Neural cell (in vitro differentiated cells): Measurements from ENCODE around the gene ZNF585A. TPM values are rescaled to one million over a fixed set of nuclear protein-coding genes. Genes with fewer than 3 reads are reported as not detected.

Experiments used
- H2AFZ ChIP-seq: fragments of 200-600, 300-800 bp; sonication (generic), shearing (Covaris generic); 2 replicates; pipeline ENCODE4 v1.6.0; 2014; ENCODE audit warnings: low read depth, mild to moderate bottlenecking, antibody characterized with exemption, low read length, moderate library complexity
- H3F3A ChIP-seq: fragments of 200-600 bp; shearing (Covaris generic); 2 replicates; pipeline ENCODE4 v1.6.1; 2016; ENCODE audit warnings: mild to moderate bottlenecking, moderate library complexity, mixed read lengths, antibody characterized with exemption, low read length; ENCODE audit not compliant: insufficient read depth, poor library complexity, severe bottlenecking
- H3K27ac ChIP-seq: fragments of 200-600, 300-800 bp; sonication (generic), shearing (Covaris generic); 2 replicates; pipeline ENCODE4 v1.5.1; 2014; ENCODE audit warnings: mild to moderate bottlenecking, low read length, moderate library complexity
- H3K27me3 ChIP-seq: fragments of 300-800, 200-600 bp; sonication (generic), shearing (Covaris generic); 2 replicates; pipeline ENCODE4 v1.6.0; 2014; ENCODE audit warnings: mild to moderate bottlenecking, low read depth, low read length, moderate library complexity; ENCODE audit not compliant: insufficient read depth
- H3K36me3 ChIP-seq: fragments of 300-800, 200-600 bp; sonication (generic), shearing (Covaris generic); 2 replicates; pipeline ENCODE4 v1.5.1; 2014; ENCODE audit warnings: mild to moderate bottlenecking, antibody characterized with exemption, low read length, moderate library complexity; ENCODE audit not compliant: insufficient read depth
- H3K4me2 ChIP-seq: fragments of 300-800, 200-600 bp; sonication (generic), shearing (Covaris generic); 2 replicates; pipeline ENCODE4 v1.6.0; 2014; ENCODE audit warnings: mild to moderate bottlenecking, low read length
- H3K4me3 ChIP-seq: fragments of 300-800, 200-600 bp; sonication (generic), shearing (Covaris generic); 2 replicates; pipeline ENCODE4 v1.5.1; 2014; ENCODE audit warnings: mild to moderate bottlenecking, low read length, moderate library complexity
- H3K79me2 ChIP-seq: fragments of 200-600 bp; shearing (Covaris generic); replicated peaks from 2 replicates; pipeline ENCODE4 v1.6.0; 2014; ENCODE audit warnings: mild to moderate bottlenecking, low read length, moderate library complexity; ENCODE audit not compliant: insufficient read depth
- H3K9ac ChIP-seq: fragments of 300-800, 200-600 bp; sonication (generic), shearing (Covaris generic); 2 replicates; pipeline ENCODE4 v1.6.1; 2016; ENCODE audit warnings: mild to moderate bottlenecking, low read length, mixed read lengths
- H3K9me2 ChIP-seq: fragments of 200-600 bp; shearing (Covaris generic); 2 replicates; pipeline ENCODE4 v1.6.1; 2016; ENCODE audit warnings: mild to moderate bottlenecking, low read length, mixed read lengths; ENCODE audit not compliant: insufficient read depth
- H3K9me3 ChIP-seq: fragments of 200-600, 300-800 bp; sonication (generic), shearing (Covaris generic); 2 replicates; pipeline ENCODE4 v1.6.1; 2016; ENCODE audit warnings: mild to moderate bottlenecking, mixed run types, low read length, moderate library complexity, mixed read lengths
- H4K20me1 ChIP-seq: fragments of 200-600 bp; shearing (Covaris generic); 2 replicates; pipeline ENCODE4 v1.6.1; 2016; ENCODE audit warnings: mild to moderate bottlenecking, mixed run types; ENCODE audit not compliant: insufficient read depth
- EP300 ChIP-seq: fragments of 450-650 bp; conservative IDR thresholded peaks from 2 replicates; pipeline ENCODE4 v1.6.1; 2014; ENCODE audit warnings: antibody characterized with exemption, mild to moderate bottlenecking, moderate library complexity; ENCODE audit not compliant: poor library complexity, severe bottlenecking
- EZH2 ChIP-seq: fragments of 200-600, 300-800 bp; shearing (Covaris generic), sonication (generic); IDR thresholded peaks from 2 replicates; pipeline ENCODE4 v1.6.1; 2014; ENCODE audit warnings: antibody characterized with exemption, low read length, borderline replicate concordance, mild to moderate bottlenecking; ENCODE audit not compliant: insufficient read depth, poor library complexity, severe bottlenecking
- MXI1 ChIP-seq: fragments of 450-650 bp; conservative IDR thresholded peaks from 2 replicates; pipeline ENCODE4 v1.6.1; 2014; ENCODE audit warnings: antibody characterized with exemption, mild to moderate bottlenecking; ENCODE audit not compliant: poor library complexity, severe bottlenecking
- POLR2AphosphoS5 ChIP-seq: IDR thresholded peaks from 2 replicates; pipeline ENCODE4 v1.6.1; 2012
- RAD21 ChIP-seq: fragments of 450-650 bp; conservative IDR thresholded peaks from 2 replicates; pipeline ENCODE4 v1.6.1; 2014; ENCODE audit warnings: antibody characterized with exemption, mild to moderate bottlenecking, moderate library complexity
- SMC3 ChIP-seq: fragments of 450-650 bp; conservative IDR thresholded peaks from 2 replicates; pipeline ENCODE4 v1.6.1; 2014; ENCODE audit warnings: antibody characterized with exemption, mild to moderate bottlenecking, moderate library complexity; ENCODE audit not compliant: poor library complexity
- TAF1 ChIP-seq: IDR thresholded peaks from 2 replicates; pipeline ENCODE4 v1.6.1; 2012; ENCODE audit warnings: low read depth
- polyA minus RNA-seq: library from RNA; depleted of rRNA, polyadenylated mRNA; stranded (reverse); fragments of >200 nt; gene quantifications from 2 replicates; pipeline ENCODE4 v1.2.3, GENCODE V29; 2014
- polyA plus RNA-seq: library from polyadenylated mRNA; depleted of rRNA; stranded (reverse); fragments of >200 nt; gene quantifications from 2 replicates; pipeline ENCODE4 v1.2.3, GENCODE V29; 2014
- TF ChIP-seq, protein P1 (sequence below): fragments of 450-650 bp; IDR thresholded peaks from 2 replicates; pipeline ENCODE4 v1.5.1; 2014; ENCODE audit warnings: antibody characterized with exemption, mild to moderate bottlenecking, moderate library complexity; ENCODE audit not compliant: poor library complexity, severe bottlenecking
- TF ChIP-seq, protein P2 (sequence below): IDR thresholded peaks from 2 replicates; pipeline ENCODE4 v1.6.1; 2012; ENCODE audit warnings: borderline replicate concordance

ZNF585A gene
- polyA plus RNA-seq (25.7 and 26.3 TPM in 2 replicates), polyA minus RNA-seq (24.3 and 45.6 TPM in 2 replicates)

DNA sequence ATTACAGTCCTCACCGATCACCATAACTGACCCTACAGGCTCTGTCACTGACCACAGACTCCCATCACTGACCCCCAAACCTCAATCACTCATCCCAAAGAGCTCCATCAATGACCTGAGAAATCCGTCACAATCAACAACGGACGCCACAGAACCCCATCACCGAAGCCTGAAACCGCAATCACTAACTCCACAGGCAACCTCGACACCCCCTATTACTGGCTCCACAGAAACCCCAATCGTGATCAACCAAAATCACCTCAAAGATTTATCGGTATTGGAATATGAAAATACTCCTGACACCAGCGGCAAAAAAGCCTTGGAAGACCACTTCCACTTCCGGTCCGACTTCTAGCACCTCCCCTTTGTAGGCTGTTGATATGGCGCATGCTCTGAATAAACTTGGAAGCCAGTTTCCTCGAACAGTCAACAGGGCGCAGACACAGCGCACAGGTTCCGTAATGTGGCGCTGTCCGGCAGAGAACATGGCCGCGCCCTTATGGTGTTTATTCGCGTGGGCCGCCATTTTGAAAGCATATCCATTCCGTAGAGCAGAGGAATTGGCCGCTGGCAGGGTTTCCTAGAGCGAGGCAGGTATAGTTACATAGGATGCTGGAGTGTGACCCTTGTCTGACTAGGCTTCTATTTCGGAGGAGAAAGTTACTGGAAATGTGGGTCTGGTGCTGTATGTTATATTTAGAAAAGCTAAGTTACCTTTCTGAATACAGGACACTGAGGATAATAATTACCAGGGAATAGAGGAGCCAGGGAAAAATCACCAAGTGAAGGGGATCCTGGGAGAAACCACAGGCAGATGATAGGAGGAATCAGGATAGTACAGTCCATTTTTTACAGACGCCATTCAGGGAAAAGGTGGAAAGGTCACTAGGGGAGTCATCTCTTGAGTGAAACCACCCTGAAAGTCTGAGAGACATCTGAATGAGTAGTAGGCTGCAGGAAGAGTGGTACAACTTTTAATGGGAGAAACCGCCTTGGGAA, at the start of gene ZNF585A:
TSS of gene ZNF585A (minus strand) at position 328 of the 999 bp plus-strand sequence. CDS start 2,785 bp downstream, outside the sequence.
- TF ChIP-seq, protein P1, sequence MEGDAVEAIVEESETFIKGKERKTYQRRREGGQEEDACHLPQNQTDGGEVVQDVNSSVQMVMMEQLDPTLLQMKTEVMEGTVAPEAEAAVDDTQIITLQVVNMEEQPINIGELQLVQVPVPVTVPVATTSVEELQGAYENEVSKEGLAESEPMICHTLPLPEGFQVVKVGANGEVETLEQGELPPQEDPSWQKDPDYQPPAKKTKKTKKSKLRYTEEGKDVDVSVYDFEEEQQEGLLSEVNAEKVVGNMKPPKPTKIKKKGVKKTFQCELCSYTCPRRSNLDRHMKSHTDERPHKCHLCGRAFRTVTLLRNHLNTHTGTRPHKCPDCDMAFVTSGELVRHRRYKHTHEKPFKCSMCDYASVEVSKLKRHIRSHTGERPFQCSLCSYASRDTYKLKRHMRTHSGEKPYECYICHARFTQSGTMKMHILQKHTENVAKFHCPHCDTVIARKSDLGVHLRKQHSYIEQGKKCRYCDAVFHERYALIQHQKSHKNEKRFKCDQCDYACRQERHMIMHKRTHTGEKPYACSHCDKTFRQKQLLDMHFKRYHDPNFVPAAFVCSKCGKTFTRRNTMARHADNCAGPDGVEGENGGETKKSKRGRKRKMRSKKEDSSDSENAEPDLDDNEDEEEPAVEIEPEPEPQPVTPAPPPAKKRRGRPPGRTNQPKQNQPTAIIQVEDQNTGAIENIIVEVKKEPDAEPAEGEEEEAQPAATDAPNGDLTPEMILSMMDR = peak; percentile 63
- TF ChIP-seq RAD21 (peak; percentile 51), POLR2AphosphoS5 (peak; percentile 78), EP300 (no peak), EZH2 (no peak), MXI1 (peak; percentile 55), TAF1 (peak; percentile 74), SMC3 (peak; percentile 48)
- TF ChIP-seq, protein P2, sequence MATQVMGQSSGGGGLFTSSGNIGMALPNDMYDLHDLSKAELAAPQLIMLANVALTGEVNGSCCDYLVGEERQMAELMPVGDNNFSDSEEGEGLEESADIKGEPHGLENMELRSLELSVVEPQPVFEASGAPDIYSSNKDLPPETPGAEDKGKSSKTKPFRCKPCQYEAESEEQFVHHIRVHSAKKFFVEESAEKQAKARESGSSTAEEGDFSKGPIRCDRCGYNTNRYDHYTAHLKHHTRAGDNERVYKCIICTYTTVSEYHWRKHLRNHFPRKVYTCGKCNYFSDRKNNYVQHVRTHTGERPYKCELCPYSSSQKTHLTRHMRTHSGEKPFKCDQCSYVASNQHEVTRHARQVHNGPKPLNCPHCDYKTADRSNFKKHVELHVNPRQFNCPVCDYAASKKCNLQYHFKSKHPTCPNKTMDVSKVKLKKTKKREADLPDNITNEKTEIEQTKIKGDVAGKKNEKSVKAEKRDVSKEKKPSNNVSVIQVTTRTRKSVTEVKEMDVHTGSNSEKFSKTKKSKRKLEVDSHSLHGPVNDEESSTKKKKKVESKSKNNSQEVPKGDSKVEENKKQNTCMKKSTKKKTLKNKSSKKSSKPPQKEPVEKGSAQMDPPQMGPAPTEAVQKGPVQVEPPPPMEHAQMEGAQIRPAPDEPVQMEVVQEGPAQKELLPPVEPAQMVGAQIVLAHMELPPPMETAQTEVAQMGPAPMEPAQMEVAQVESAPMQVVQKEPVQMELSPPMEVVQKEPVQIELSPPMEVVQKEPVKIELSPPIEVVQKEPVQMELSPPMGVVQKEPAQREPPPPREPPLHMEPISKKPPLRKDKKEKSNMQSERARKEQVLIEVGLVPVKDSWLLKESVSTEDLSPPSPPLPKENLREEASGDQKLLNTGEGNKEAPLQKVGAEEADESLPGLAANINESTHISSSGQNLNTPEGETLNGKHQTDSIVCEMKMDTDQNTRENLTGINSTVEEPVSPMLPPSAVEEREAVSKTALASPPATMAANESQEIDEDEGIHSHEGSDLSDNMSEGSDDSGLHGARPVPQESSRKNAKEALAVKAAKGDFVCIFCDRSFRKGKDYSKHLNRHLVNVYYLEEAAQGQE = peak; percentile 31
- H3K4me2 ChIP-seq = peak within 1 kb of the TSS; percentile 87

DNA sequence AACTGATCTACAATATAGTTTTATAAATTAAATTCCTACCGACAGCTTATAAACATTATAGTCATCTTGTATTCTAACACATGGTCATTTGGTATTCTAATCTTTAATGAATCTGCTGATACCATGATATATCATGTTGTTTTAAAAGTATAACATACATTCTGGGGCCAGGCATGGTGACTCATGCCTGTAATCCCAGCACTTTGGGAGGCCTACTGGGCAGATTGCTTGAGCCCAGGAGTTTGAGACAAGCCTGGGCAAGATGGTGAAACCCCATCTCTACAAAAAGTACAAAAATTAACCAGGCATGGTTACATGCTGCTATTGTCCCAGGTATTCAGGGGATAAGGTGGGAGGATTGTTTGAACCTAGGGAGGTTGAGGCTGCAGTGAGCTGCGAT, 48.6 kb upstream of the ZNF585A start:
- Histone ChIP-seq H3K27me3 (no peaks in the 10 kb centered on the region), H3K9me2 (no peaks in the 10 kb centered on the region), H3K4me3 (no peak overlapping the region), H2AFZ (no peak overlapping the region), H4K20me1 (no peaks in the 10 kb centered on the region), H3K9me3 (peaks cover 1% of the 10 kb centered on the region), H3K27ac (no peak overlapping the region), H3K79me2 (peaks cover 9% of the 10 kb centered on the region), H3K36me3 (peaks cover 3% of the 10 kb centered on the region), H3F3A (no peaks in the 10 kb centered on the region), H3K4me2 (no peak overlapping the region), H3K9ac (no peak overlapping the region)
- no peak for TF ChIP-seq EZH2
- TF ChIP-seq, protein P2 = no peak
- TF ChIP-seq RAD21 = no peak
- TF ChIP-seq, protein P1 = no peak
- TF ChIP-seq POLR2AphosphoS5 = no peak
- TF ChIP-seq SMC3 = no peak
- no peak for TF ChIP-seq EP300
- TF ChIP-seq TAF1 = no peak
- TF ChIP-seq MXI1 = no peak

More for the DNA sequence above, at the start of gene ZNF585A:
- H3K9me3 ChIP-seq = no peaks in the 10 kb centered on the region
- peak within 1 kb of the TSS; percentile 60 for H3K27ac ChIP-seq
- H3K9ac ChIP-seq = peak within 1 kb of the TSS; percentile 74
- H3K9me2 ChIP-seq = no peaks in the 10 kb centered on the region
- no peaks in the 10 kb centered on the region for H3F3A ChIP-seq
- H4K20me1 ChIP-seq = no peaks in the 10 kb centered on the region
- H3K27me3 ChIP-seq = no peaks in the 10 kb centered on the region
- H3K79me2 ChIP-seq = peaks cover 13% of the 10 kb centered on the region
- H3K36me3 ChIP-seq = peaks cover 25% of the 10 kb centered on the region
- H2AFZ ChIP-seq = peak within 1 kb of the TSS; percentile 77
- peak within 1 kb of the TSS; percentile 71 for H3K4me3 ChIP-seq
